ENCODE data around the gene SPATA20. TPM values are rescaled to one million over a fixed set of nuclear protein-coding genes. Genes with fewer than 3 reads are reported as not detected.

SPATA20 gene
- total RNA-seq, 1 donor from 2014 or later: 22.8 TPM

DNA sequence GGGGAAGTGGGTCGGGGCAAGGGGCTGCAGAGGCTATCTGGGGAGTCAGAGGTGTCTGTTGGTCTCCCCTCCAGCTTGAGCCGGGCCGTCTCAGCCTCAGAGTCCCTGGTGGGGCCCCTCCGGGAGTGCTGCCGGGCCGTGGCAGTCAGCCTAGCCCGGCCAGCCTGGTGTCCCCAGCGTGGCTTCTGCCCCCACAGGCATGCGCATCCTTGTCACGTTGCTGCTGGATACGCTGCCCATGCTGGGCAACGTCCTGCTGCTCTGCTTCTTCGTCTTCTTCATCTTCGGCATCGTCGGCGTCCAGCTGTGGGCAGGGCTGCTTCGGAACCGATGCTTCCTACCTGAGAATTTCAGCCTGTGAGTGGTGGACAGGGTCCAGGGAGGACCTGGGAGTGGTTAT, 24.7 kb downstream of the SPATA20 start:
- H3K79me2 ChIP-seq (ENCODE audit: low read depth): no peaks in the 10 kb centered on the region
- peaks cover 20% of the 10 kb centered on the region for H3K4me1 ChIP-seq
- H3K27ac ChIP-seq: no peak overlapping the region
- Mint-ChIP-seq H3K4me3 (no peak overlapping the region), H3K4me1 (peaks cover 48% of the 10 kb centered on the region), H3K9me3 (no peaks in the 10 kb centered on the region), H3K27me3 (ENCODE audit: insufficient read depth, low read depth) (peaks cover 5% of the 10 kb centered on the region), H3K36me3 (peaks cover 3% of the 10 kb centered on the region), H3K27ac (no peak overlapping the region)
- no peaks in the 10 kb centered on the region for H3K27me3 ChIP-seq
- no peak overlapping the region for H3K4me3 ChIP-seq
- H3K4me2 ChIP-seq: no peak overlapping the region
- H3F3A ChIP-seq (ENCODE audit: low read depth): peaks cover 8% of the 10 kb centered on the region
- no peaks in the 10 kb centered on the region for H4K20me1 ChIP-seq (ENCODE audit: low read depth)
- no peak for TF ChIP-seq CTCF (IDR thresholded peaks at IDR 0.05)
- TF ChIP-seq EZH2 (IDR thresholded peaks at IDR 0.05): no peak
- TF ChIP-seq EZH2phosphoT487 (IDR thresholded peaks at IDR 0.05): no peak
- no peaks in the 10 kb centered on the region for H3K9me3 ChIP-seq (ENCODE audit: low read depth)
- no peak for DNase-seq (ENCODE audit: low spot score)
- H3K36me3 ChIP-seq: no peaks in the 10 kb centered on the region
- H3K9ac ChIP-seq: no peak overlapping the region
- no peak overlapping the region for H2AFZ ChIP-seq (replicated peaks)

GRCh38 chr17:50572541-50572940, 25.6 kb downstream of the SPATA20 start:
- Histone ChIP-seq H3K4me3 (no peak overlapping the region), H3K27me3 (no peaks in the 10 kb centered on the region), H3K4me1 (peaks cover 20% of the 10 kb centered on the region), H4K20me1 (ENCODE audit: low read depth) (no peaks in the 10 kb centered on the region), H3K36me3 (no peaks in the 10 kb centered on the region), H3K27ac (no peak overlapping the region), H2AFZ (replicated peaks) (no peak overlapping the region), H3K4me2 (no peak overlapping the region), H3K79me2 (ENCODE audit: low read depth) (no peaks in the 10 kb centered on the region), H3F3A (ENCODE audit: low read depth) (peaks cover 8% of the 10 kb centered on the region), H3K9ac (no peak overlapping the region), H3K9me3 (ENCODE audit: low read depth) (no peaks in the 10 kb centered on the region)
- Mint-ChIP-seq H3K9me3 (no peaks in the 10 kb centered on the region), H3K4me1 (peaks cover 41% of the 10 kb centered on the region), H3K4me3 (no peak overlapping the region), H3K27ac (no peak overlapping the region), H3K36me3 (peaks cover 3% of the 10 kb centered on the region), H3K27me3 (ENCODE audit: insufficient read depth, low read depth) (peaks cover 5% of the 10 kb centered on the region)
- DNase-seq (ENCODE audit: low spot score): no peak
- no peak for TF ChIP-seq EZH2 (IDR thresholded peaks at IDR 0.05)
- no peak for TF ChIP-seq EZH2phosphoT487 (IDR thresholded peaks at IDR 0.05)
- no peak for TF ChIP-seq CTCF (IDR thresholded peaks at IDR 0.05)

GRCh38 chr17:50573866-50574611, 27.1 kb downstream of the SPATA20 start:
- Histone ChIP-seq H3K27ac (no peak overlapping the region), H3K79me2 (ENCODE audit: low read depth) (no peaks in the 10 kb centered on the region), H3K4me2 (no peak overlapping the region), H3K4me1 (peaks cover 20% of the 10 kb centered on the region), H3K4me3 (no peak overlapping the region), H3K9ac (no peak overlapping the region), H3K9me3 (ENCODE audit: low read depth) (no peaks in the 10 kb centered on the region), H3F3A (ENCODE audit: low read depth) (peaks cover 8% of the 10 kb centered on the region), H3K27me3 (no peaks in the 10 kb centered on the region), H3K36me3 (no peaks in the 10 kb centered on the region), H2AFZ (replicated peaks) (no peak overlapping the region), H4K20me1 (ENCODE audit: low read depth) (no peaks in the 10 kb centered on the region)
- TF ChIP-seq EZH2phosphoT487 (IDR thresholded peaks at IDR 0.05) (no peak), EZH2 (IDR thresholded peaks at IDR 0.05) (no peak), CTCF (IDR thresholded peaks at IDR 0.05) (no peak)
- H3K4me3 Mint-ChIP-seq: no peak overlapping the region
- H3K4me1 Mint-ChIP-seq: peaks cover 37% of the 10 kb centered on the region
- peak overlapping the region; percentile 48 for H3K27ac Mint-ChIP-seq
- H3K36me3 Mint-ChIP-seq: peaks cover 3% of the 10 kb centered on the region
- no peak for DNase-seq (ENCODE audit: low spot score)
- peaks cover 5% of the 10 kb centered on the region for H3K27me3 Mint-ChIP-seq (ENCODE audit: insufficient read depth, low read depth)
- no peaks in the 10 kb centered on the region for H3K9me3 Mint-ChIP-seq

Measured in neural progenitor cell (in vitro differentiated cells).